WI38 (cell line): Measurements from ENCODE around the gene TLR9.
"Not testable (repeated sequence)": the region's sequence is repeated elsewhere in the genome, so short reads cannot be mapped to it uniquely, and the experiment has no call there.

Experiments
- H3K4me3 ChIP-seq: 2 replicates; pipeline ENCODE4 v1.5.1; 2011; ENCODE audit warnings: low read depth, mild to moderate bottlenecking, control low read depth, low read length
- CTCF ChIP-seq: IDR thresholded peaks from 2 replicates; pipeline ENCODE4 v1.5.1; 2012; ENCODE audit warnings: low read depth, mild to moderate bottlenecking, control low read depth, low read length

TLR9 gene

GRCh38 chr3:52181543-52181942 lies 43.9 kb downstream of the TLR9 start:
- no peak for TF ChIP-seq CTCF
- H3K4me3 ChIP-seq: no peak overlapping the region

GRCh38 chr3:52178537-52178936 lies 46.9 kb downstream of the TLR9 start:
- H3K4me3 ChIP-seq: no peak overlapping the region
- TF ChIP-seq CTCF: no peak

- H3K4me3 ChIP-seq: not testable (repeated sequence)
Measured at GRCh38 chr3:52178126-52178525, 47.3 kb downstream of the TLR9 start.

GRCh38 chr3:52177701-52178042 lies 47.8 kb downstream of the TLR9 start:
- H3K4me3 ChIP-seq: no peak overlapping the region
- TF ChIP-seq CTCF: no peak

GRCh38 chr3:52176951-52177700 lies 48.3 kb downstream of the TLR9 start:
- TF ChIP-seq CTCF: no peak

GRCh38 chr3:52176180-52176752 lies 49.2 kb downstream of the TLR9 start:
- TF ChIP-seq CTCF: no peak
- H3K4me3 ChIP-seq: no peak overlapping the region

More at GRCh38 chr3:52176951-52177700, 48.3 kb downstream of the TLR9 start:
- H3K4me3 ChIP-seq: no peak overlapping the region

- TF ChIP-seq CTCF: no peak
- no peak overlapping the region for H3K4me3 ChIP-seq
Measured at GRCh38 chr3:52175416-52176179, 49.8 kb downstream of the TLR9 start.
